ENCODE data around the gene LMAN1L. TPM values are rescaled to one million over a fixed set of nuclear protein-coding genes. Genes with fewer than 3 reads are reported as not detected.

The LMAN1L gene
- total RNA-seq, 3 donors from 2014 or later, result 0.32 to 0.60 (median 0.55) TPM

- no peaks in the 10 kb centered on the region for H3K9me3 ChIP-seq
- no peaks in the 10 kb centered on the region for H3K36me3 ChIP-seq (ENCODE audit: low read depth)
- peaks cover 14% of the 10 kb centered on the region for H3K4me1 ChIP-seq (ENCODE audit: low read depth)
- TF ChIP-seq CTCF (IDR thresholded peaks at IDR 0.05), result no peak
- ATAC-seq, result no peak
- intact Hi-C loops (cut with DNase I, micrococcal nuclease), result no loop called here
- DNase-seq, result no peak
- no peak overlapping the region for H3K4me3 ChIP-seq
Measured at GRCh38 chr15:74809956-74810355, 2.7 kb upstream of the LMAN1L start.

- Histone ChIP-seq H3K4me3 (no peak overlapping the region), H3K4me1 (ENCODE audit: low read depth) (peaks cover 33% of the 10 kb centered on the region), H3K36me3 (ENCODE audit: low read depth) (no peaks in the 10 kb centered on the region), H3K9me3 (no peaks in the 10 kb centered on the region)
- TF ChIP-seq CTCF (IDR thresholded peaks at IDR 0.05), result no peak
- DNase-seq, result peak; percentile 80 to 87 (median 83)
- ATAC-seq, result peak; percentile 46
- intact Hi-C loops (cut with DNase I, micrococcal nuclease), result no loop called here
Measured at GRCh38 chr15:74815121-74815934, 2.7 kb downstream of the LMAN1L start.

- intact Hi-C loops (cut with DNase I, micrococcal nuclease), result no loop called here
- no peak for DNase-seq
- H3K4me1 ChIP-seq (ENCODE audit: low read depth), result peaks cover 33% of the 10 kb centered on the region
Measured at GRCh38 chr15:74815961-74816360, 3.3 kb downstream of the LMAN1L start.

DNA sequence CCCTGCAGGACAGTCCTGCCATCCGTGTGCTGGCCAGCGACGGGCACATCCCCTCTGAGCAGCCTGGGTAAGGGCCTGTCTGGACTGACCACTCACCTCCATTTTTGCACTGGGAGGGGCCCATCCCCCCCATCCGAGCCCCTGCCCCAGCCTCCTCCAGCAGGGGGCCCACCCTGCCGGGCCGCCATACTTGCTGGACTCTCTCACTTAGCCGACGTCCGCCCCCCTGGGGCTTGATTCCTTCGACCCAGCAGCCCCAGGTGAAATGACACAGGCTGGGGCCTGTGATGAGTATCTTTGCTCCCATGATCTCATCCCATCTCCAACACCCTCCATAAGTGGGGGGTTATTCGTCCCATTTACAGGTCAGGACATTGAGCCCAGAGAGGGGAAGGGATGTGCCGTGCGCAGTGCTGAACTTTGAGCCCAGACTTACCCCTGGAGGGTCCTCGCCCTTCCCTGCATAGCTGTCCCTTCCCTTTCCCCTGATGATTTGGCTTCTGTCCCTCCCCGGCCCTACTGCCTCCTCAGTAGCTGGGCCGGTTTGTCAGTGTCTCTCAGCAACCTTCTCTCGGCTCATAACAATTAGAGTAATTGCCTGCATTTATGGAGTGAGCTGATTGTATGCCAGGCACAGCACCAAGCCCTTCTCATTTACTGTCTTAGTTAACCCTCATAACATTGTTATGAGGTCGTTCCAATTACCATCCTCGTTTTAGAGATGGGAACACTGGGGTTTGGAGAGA lies 4.2 kb downstream of the LMAN1L start:
- Histone ChIP-seq H3K9me3 (no peaks in the 10 kb centered on the region), H3K4me1 (ENCODE audit: low read depth) (peaks cover 33% of the 10 kb centered on the region), H3K36me3 (ENCODE audit: low read depth) (no peaks in the 10 kb centered on the region), H3K4me3 (no peak overlapping the region)
- TF ChIP-seq CTCF (IDR thresholded peaks at IDR 0.05), result no peak
- ATAC-seq, result peak; percentile 46
- peak in 1 of 3 donors; percentile 50 for DNase-seq
- intact Hi-C loops (cut with DNase I, micrococcal nuclease), result no loop called here

More at GRCh38 chr15:74815961-74816360, 3.3 kb downstream of the LMAN1L start:
- Histone ChIP-seq H3K4me3 (no peak overlapping the region), H3K36me3 (ENCODE audit: low read depth) (no peaks in the 10 kb centered on the region), H3K9me3 (no peaks in the 10 kb centered on the region)
- ATAC-seq, result no peak
- TF ChIP-seq CTCF (IDR thresholded peaks at IDR 0.05), result no peak

DNA sequence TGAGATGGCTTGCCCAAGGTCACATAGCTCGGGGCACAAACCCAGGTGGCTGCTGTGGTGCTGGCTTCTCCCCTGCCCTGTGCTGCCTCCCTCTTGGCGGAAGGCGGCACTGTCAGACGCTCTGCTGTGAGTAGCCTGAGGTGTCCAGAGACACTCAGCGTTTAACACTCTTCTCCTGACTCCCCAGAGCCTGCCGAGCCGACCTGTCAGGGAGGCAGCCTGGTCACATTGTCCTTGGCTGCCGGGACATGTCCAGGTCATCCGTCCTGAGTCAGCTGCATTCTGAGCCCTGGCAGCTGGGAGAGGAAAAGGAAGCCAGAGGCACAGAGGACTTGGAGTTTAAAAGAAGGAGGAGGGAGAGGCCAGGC lies 4.7 kb downstream of the LMAN1L start:
- no peak for TF ChIP-seq CTCF (IDR thresholded peaks at IDR 0.05)
- ATAC-seq (peak; percentile 71), DNase-seq (peak in 2 of 3 donors; percentile 63 to 76)
- Histone ChIP-seq H3K9me3 (no peaks in the 10 kb centered on the region), H3K36me3 (ENCODE audit: low read depth) (no peaks in the 10 kb centered on the region), H3K4me3 (no peak overlapping the region), H3K4me1 (ENCODE audit: low read depth) (peaks cover 33% of the 10 kb centered on the region)
- intact Hi-C loops (cut with DNase I, micrococcal nuclease), result no loop called here

Data from mucosa of descending colon (tissue), 3 donors.